GM18502 (cell line): ENCODE measurements around the gene FABP7.
A peak's percentile ranks its signal among the peaks of the same experiment; 100 is the strongest.

Source experiments
- ATAC-seq: cut with Tn5 transposase; IDR thresholded peaks from one replicate; pipeline ENCODE4 v1.9.1; 2021; ENCODE audit warnings: mild to moderate bottlenecking; ENCODE audit not compliant: unreplicated experiment, poor library complexity

FABP7 gene

DNA sequence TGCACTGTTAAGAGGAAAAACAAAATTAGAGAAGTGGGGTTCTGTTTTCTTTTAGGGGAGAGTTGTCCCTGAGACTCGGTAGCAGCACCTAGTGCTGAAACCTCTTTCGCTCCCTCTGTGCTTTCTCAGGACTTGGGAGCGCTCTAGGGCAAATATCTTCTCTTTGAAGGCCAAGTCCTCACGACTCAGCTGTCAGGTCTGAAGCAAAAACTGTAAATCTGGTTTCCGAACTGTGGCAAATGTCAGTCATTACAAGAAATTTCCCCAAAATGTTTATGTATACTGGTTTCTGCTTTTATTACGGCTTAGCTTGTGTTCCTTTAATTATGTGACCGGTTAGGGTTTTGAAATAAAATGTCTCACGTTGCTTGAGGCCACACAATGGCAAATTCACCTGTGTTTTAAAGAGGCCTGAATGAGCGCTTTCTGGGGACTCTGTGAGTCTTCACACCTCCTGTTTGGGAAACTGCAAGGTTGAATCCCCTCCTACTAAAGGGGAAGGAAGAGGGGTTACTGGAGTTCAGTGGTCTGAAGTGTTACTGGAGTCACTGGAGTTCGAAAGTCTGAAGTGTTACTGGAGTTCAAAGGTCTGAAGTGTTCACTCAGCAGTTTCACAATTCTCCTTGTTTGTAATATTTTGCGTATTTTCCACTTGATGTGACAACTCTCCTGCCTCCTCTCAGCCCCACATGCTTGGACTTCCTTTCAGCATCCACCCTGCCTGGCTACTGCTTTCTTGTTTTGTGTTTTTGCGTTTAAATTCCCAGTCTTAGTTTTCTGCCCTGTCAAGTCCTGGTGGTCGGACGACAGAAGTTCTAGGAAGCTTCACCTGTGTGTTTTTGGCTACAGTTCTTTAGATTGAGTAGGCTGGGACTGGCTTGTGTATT lies 11.2 kb downstream of the FABP7 start:
- ATAC-seq: no peak

GRCh38 chr6:122791310-122791679 lies 11.8 kb downstream of the FABP7 start:
- ATAC-seq: no peak

- ATAC-seq: no peak
Measured at GRCh38 chr6:122792766-122793165, 13.2 kb downstream of the FABP7 start.

DNA sequence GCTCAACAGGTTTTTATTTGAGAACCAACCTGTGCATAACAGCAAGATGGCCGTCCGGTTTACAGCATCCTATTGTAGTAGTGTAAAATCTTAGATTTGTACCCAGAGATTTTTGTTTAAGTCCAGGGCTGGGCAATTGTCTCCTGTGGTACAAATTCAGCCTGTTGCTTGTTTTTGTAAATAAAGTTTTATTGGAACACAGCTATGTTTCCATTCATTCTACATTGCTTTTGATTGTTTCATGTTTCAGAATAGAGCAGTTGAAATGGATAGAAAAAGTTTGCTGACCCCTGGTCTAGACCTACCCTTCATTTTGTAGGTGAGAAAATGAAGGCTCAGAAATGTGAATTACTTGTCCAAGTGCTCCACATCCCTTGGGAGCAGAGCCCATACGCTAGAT lies 18.0 kb downstream of the FABP7 start:
- ATAC-seq: no peak

- peak; percentile 96 for ATAC-seq
Measured at GRCh38 chr6:122798099-122798641, 18.7 kb downstream of the FABP7 start.

DNA sequence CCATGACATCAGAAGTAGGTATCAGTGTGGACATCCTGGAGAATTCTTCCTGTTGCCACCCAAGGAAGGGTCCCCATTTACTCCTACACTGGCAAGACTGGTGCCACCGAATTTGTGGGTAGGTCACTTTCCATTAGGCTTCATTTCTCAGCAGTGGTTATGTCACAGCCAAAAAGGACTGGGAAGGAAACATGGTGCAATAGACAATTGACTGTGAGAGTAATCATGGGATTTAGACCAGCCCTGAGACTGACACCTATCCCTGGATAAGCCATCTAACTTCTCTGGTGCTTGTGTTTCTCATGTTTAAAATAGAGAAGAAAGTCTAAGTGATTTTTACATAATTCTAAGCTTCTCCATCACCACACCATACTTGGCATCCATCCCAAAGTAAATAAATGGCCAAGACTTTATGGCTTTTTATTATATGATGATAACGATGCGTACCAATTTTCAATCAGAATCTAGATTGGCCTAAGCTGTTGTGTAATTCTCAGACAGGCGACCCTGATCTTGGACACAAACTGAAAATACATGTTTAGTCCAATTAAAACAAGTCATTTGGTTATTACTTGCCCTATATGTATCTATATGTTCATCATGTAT lies 19.7 kb downstream of the FABP7 start:
- ATAC-seq: no peak

DNA sequence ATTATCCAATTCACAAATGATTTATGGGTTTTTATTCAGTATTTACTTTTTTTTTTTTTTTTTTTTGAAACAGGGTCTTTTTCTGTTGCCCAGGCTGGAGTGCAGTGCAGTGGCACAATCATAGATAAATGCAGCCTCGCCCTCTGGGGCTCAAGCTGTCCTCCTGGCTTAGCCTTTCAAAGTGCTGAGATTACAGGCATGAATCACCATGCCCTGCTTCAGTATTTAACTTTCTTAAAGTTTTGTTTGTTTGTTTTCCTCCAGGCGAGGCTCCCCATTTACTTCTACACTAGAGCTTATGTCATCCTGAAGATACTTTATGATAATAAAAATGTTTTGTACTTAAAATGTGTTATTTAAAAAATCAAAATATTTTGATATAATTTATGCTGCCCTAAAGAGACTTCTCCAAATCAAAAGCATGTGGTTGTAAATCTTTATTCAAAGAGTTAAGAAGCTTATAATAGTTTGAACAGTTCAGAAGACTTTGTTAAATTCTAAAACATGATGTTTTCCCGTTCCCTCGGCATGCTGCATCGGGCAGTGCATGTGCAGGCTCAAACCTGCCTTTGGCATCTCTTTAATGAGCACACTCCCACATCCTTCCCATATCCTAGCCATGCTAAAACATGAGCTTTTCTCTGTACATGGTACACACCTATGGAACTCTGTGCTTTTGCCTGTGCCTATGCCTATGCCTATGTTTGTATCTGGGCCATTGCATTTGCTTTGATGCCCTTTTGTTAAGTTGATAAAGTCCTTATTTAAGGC lies 20.6 kb downstream of the FABP7 start:
- ATAC-seq: no peak

- ATAC-seq: no peak
Measured at GRCh38 chr6:122800906-122801305, 21.4 kb downstream of the FABP7 start.

GRCh38 chr6:122801397-122801796 lies 21.9 kb downstream of the FABP7 start:
- ATAC-seq: no peak

- no peak for ATAC-seq
Measured at GRCh38 chr6:122803171-122803661, 23.7 kb downstream of the FABP7 start.

GRCh38 chr6:122804962-122805485 lies 25.5 kb downstream of the FABP7 start:
- no peak for ATAC-seq

- ATAC-seq: no peak
Measured at GRCh38 chr6:122806291-122806690, 26.8 kb downstream of the FABP7 start.

- no peak for ATAC-seq
Measured at GRCh38 chr6:122808121-122808885, 28.8 kb downstream of the FABP7 start.

DNA sequence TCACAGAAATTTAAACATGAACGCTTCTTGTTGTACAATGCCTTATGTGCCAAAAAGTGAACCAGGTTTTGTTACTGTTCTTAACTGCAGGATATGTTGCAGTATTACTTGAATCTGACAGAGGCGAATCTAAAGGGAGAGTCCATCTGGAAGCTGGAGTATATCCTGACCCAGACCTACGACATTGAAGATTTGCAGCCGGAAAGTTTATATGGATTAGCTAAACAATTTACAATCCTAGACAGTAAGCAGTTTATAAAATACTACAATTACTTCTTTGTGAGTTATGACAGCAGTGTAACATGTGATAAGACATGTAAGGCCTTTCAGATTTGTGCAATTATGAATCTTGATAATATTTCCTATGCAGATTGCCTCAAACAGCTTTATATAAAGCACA lies 29.5 kb downstream of the FABP7 start:
- no peak for ATAC-seq

DNA sequence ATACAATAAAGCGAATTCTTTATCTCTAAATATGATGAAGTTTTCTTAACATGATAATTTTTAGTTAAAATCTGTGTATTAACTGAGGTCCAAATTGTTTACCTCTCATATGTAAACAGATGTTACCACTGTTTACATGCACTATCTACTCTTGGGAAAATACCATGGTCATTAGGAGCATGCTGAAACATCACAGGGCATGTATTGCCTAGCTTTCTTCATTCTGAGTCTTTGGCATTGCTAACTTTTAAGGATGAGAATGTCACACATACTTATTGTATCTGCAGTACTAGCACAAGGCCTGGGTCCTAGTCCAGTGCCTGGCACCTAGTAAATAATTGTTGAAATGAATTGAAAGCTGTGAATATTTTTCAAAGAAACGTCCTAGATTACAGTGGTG lies 30.2 kb downstream of the FABP7 start:
- ATAC-seq: no peak

GRCh38 chr6:122810189-122810588 lies 30.7 kb downstream of the FABP7 start:
- ATAC-seq: no peak

DNA sequence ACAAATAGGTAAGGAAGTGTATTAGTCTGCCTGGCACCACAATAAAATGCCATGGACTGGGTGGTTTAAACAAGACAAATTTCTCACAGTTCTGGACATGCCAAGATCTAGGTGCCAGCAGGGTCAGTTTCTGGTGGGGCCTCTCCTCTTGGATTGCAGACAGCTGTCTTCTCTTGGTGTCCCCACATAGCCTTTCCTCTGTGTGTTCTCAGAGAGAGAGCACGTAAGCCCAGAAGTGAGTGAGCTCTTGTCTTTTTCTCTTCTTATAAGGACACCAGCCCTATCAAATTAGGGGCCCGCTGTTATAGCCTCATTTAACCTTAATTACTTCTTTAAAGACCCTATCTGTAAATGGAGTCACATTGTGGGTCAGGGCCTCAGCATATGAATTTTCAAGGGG lies 37.8 kb downstream of the FABP7 start:
- ATAC-seq: no peak

GRCh38 chr6:122817766-122818165 lies 38.2 kb downstream of the FABP7 start:
- ATAC-seq: no peak

GRCh38 chr6:122818866-122819265 lies 39.4 kb downstream of the FABP7 start:
- no peak for ATAC-seq

GRCh38 chr6:122821095-122821494 lies 41.6 kb downstream of the FABP7 start:
- ATAC-seq: no peak
